Measurements from ENCODE around the gene WTIP.
"Not testable (repeated sequence)": the region's sequence is repeated elsewhere in the genome, so short reads cannot be mapped to it uniquely, and the experiment has no call there.

WTIP gene

DNA sequence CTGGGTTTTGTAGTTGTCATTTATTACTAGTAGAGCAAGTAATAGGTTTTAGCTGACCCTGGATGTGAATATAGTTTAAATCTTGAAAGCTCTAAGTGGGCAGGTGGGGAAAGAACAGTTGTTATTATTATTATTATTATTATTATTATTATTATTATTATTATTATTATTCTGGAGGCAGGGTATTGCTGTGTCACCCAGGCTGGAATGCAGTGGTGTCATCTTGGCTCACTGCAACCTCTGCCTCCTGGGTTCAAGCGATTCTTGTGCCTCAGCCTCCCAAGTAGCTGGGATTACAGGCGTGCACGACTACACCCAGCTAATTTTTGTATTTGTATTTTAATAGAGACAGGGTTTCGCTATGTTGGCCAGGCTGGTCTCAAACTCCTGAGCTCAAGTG lies 3.1 kb upstream of the WTIP start:
- DNase-seq (ENCODE audit: low spot score), result not testable (repeated sequence)

DNA sequence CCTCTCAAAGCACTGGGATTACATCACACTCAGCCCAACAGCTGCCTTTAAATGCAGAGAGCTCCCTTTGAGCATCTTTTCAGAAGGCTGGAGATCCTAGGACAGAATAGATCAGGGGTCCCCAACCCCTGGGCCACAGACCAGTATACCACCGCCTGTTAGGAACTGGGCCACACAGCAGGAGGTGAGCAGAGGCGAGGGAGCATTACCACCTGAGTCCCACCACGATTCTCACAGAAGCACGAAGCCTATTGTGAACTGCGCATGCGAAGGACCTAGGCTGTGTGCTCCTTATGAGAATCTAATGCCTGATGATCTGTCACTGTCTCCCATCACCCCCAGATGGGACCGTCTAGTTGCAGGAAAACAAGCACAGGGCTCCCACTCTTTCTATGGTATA lies 2.2 kb upstream of the WTIP start:
- DNase-seq (ENCODE audit: low spot score), result no peak

DNA sequence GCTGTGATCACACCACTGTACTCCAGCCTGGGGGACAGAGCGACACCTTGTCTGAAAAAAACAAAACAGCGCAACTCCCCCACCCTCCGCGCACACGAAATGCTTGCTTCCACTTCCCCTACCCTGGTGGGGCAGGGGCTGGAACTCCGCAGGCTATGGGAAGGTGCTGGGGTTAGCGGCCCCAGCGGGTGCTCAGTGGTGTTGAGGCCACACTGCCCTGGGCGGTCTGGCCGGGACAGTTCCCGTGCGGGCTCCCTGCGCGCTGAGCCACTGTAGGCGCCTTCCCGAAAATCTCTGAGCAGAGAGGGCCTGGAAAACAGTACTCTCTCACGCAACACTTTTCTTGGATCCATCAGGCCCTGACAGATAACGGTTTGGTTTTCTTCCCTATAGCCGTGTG lies 1.1 kb upstream of the WTIP start:
- no peak for DNase-seq (ENCODE audit: low spot score)

DNA sequence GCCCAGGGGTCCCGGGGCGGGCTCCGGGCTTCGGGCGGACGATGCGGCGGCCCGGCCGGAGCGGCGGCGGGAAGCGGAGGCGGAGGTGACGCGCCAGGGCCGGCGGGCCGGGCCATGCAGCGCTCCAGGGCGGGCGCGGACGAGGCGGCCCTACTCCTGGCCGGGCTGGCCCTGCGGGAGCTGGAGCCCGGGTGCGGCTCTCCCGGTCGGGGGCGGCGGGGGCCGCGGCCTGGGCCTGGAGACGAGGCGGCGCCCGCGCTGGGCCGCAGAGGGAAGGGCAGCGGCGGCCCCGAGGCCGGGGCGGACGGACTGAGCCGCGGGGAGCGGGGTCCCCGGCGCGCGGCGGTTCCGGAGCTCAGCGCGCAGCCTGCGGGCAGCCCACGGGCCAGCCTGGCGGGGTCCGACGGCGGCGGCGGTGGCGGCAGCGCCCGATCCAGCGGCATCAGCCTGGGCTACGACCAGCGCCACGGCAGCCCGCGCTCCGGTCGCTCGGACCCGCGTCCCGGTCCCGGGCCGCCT lies 362 bp downstream of the WTIP start:
- DNase-seq (ENCODE audit: low spot score), result no peak

DNA sequence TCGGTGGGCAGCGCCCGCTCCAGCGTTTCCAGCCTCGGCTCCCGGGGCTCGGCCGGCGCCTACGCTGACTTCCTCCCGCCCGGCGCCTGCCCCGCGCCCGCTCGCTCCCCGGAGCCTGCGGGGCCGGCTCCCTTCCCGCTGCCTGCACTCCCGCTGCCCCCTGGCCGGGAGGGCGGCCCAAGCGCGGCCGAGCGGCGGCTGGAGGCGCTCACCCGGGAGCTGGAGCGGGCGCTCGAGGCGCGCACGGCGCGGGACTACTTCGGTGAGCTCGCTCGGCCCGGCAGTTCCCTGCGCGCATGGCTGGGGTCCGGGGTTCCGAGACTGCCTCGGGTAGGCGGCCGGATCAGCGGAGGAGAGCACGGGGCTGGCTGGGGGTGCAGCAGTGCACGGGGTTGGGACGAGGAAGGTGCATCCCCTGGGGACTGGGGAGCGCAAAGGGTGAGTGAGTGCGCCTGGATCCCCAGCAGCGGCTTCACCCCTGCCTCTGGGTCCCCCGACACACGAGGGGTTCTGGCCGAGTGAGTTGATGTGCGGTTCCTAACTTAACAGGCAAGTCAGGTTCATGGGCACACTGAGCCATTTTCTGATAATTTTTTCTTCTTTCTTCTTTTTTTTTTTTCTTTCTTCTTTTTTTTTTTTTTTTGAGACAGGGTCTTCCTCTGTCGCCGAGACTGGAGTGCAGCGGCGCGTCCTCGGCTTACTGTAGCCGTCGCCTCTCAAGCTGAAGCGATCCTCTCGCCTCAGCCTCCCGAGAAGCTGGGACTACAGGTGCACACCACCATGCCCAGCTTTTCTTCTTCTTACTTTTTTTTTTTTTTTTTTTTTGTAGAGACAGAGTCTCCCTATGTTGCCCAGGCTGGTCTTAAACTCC lies 1.1 kb downstream of the WTIP start:
- DNase-seq (ENCODE audit: low spot score), result no peak

DNA sequence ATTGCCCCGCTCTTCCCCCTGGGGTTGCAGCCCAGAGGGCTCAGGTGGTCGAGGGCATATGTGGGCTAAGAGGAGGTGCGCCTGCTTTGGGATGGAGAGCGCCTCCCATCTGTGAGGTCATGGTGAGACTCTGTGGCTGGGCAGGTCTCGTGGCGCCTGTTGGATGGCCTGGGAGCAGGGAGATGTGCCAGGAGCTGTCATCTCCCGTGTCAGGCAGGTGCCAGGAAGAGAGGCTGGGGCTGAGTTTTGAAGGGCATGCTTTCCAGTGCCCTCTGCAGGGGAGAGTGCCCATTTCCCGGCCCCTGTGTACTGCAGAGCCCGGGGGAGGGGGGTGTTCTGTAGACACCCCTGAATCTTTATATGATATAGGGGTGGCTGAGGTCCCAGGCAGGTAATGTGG lies 2.8 kb downstream of the WTIP start:
- no peak for DNase-seq (ENCODE audit: low spot score)

DNA sequence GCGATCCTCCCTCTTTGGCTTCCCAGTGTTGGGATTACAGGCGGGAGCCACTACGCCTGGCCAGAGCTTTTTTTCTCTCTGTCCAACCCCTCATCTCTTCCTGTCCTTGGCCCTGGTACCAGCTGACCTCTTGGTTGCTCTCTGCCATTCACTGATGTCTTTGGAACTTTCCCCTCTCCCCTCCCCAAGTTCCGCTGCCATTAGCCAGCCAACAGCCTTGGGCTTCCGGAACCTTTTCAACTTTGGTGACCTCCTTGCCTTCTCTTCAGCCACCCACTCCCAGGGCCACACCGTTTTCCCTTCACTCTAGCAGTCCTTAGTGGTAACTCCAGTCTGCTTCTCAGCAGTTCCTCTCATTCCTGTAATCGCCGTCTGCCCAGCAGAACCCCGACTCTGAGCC lies 4.3 kb downstream of the WTIP start:
- no peak for DNase-seq (ENCODE audit: low spot score)

DNA sequence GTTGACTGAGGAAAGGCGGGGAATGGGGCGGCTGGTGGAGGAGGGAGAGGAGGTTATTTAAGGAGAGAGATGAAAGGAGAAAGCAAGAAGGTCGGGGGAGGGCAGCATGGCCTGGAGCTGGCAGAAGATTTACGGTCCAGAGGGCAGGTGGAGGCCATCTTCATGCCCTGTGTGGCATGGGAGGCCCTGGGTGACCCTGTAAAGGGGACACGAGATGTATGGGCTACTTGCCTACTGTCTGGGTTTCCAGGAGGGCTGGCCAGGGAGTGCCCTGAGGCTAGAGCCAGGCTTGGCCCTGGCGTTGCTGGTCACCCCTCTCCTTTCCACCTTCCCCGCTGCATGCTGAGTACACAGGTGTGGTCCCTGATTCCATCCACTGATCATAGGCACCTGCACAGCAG lies 6.1 kb downstream of the WTIP start:
- no peak for DNase-seq (ENCODE audit: low spot score)

DNA sequence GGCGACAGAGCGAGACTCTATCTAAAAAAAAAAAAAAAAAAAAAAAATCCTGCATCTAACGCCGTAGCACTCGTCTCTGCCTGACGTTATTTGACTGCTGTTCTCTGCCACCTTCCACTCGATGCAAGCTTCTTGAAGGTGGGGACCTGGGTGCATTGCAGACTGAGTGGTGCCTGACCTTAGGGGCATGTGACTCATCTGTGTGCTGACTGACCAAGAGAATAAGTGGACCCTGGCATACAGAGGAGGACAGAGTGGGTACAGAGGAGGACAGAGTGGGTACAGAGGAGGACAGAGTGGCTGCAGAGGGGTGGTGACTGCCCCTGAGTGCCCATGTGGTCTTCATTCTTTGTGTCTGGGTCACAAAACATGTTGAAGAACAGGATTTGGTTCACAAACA lies 7.6 kb downstream of the WTIP start:
- DNase-seq (ENCODE audit: low spot score), result no peak

DNA sequence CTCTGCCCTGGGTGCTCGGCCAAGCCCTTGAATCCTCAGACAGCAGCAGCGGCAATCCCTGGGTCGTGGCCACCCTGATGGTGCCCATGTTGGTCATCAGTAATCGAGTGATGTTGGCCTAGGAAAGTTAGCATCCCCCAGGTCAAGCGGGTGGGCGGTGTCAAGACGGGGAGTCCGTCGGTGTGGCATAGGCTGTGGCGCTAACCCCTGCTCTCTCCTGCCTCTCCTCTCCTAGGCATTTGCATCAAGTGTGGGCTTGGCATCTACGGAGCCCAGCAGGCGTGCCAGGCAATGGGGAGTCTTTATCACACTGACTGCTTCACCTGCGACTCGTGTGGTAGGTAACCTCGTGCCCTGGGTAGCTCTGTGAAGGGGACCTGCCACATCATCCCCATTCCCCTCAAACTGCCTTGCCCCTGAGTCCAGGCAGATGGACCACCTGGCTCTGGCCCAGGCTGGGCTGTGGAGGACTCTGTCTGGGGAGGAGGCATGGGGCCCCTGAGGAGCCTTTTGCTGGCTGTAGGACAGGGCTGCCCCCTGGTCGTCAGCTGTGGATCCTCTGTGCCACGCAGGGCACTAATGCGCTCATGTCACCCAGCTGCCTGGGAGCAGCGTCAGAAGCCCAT lies 8.7 kb downstream of the WTIP start:
- DNase-seq (ENCODE audit: low spot score), result no peak

DNA sequence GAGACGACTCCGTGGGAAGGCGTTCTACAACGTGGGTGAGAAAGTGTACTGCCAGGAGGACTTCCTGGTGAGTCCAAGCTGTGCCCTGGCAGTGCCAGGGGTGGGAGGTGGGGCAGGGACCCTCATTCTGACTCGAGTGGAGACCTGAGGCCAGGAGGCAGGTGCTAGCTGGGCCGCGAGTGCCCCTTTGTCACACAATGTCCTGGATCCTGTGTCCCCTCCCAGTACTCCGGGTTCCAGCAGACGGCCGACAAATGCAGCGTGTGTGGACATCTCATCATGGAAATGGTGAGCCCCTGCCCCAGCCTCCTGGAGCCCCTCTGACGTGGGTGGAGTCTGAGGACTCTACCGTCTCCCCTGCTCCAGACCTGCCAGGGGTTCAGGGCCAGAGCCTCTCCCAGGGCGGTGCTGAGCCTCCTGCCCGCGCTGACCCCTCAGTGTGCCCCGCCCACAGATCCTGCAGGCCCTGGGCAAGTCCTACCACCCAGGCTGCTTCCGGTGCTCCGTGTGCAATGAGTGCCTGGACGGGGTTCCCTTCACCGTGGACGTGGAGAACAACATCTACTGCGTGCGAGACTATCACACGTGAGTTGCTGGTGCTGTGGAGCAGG lies 11.6 kb downstream of the WTIP start:
- no peak for DNase-seq (ENCODE audit: low spot score)

DNA sequence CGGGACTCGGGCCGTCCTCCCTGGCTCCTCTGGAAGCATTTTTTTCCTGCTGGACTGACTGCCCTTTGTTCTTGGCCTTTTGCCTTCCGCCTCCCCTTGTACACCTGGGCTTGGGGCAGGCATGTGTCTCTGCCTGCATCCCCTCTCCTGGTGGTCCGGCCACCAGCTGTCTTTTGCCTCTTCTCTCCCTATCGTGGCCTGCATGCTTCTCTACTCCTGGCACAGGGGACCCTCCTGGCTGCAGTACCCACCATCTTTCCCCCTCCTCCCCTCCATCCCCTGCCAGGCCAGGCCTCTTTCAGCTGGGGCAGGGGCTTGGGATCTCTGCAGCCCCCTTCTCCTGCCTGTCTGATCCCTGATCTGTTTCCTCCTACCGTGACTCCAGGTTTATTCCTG lies 12.1 kb downstream of the WTIP start:
- DNase-seq (ENCODE audit: low spot score), result no peak

DNA sequence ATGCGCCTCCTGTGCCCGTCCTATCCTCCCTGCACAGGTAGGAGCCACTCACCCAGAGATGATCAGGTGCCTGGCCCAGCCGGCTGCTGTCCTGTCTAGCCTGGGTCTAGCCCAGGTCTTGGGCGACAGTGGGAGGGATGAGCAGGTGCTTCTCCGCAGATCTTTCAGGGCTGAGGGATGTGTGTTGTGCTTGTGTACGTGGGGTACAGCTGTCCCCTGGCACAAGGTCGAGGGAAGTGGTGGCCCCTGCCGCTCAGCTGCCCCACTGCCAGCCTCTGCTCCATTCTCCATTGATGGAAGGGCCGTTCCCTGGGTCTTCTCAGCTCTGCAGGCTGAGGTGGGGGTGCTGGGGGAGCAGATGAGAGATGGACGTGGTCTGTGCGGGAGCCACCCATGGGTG lies 13.0 kb downstream of the WTIP start:
- DNase-seq (ENCODE audit: low spot score), result no peak

DNA sequence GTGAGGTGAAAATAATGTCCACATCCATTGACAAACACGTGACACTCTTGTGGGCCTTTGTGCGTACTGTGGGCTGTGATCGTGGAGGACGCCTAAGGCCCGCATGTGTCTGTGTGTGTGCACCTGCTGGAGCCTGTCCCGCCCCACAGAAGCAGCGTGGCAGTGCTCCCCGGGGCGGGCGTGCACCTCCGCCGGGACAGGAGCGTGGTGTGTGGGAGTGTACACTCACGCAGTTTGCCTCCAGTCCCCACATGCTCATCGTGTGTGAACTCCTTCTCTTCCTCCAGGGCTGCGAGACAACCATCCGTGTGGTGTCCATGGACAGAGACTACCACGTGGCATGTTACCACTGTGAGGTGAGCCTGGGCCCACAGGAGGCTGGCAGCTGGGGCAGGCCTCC lies 13.9 kb downstream of the WTIP start:
- no peak for DNase-seq (ENCODE audit: low spot score)

DNA sequence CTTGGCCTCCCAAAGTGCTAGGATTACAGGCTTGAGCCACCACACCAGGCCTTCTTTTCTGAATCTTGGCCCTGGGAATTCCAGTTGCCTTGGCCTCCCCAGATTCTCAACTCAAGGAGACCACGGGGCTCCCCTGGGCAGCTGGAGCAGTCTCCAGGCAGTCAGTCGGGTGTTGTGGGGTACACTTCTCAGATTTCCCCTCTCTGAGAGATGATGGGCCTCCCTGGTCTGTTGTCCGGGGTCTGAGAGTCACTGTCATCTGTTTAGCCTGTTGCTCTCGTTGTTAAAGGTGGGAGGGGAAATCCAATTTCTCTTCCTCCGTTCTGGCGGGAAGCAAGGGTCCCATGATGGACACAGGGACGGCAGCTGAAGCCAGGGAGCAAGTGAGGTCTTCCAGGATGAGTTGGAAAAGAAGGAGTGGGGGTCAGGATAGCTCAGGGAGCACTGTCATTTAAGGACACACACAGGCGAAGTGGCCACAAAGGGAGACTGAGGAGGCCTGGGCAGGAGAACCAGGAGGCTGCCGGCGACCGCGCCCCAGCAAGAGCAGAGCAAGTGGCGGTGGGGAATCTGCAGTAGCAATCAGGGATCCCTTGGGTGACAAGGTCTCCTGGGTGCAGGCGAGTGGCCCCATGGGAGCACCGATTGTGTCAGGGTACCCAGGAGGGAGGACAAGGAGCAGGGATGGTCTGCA lies 15.7 kb downstream of the WTIP start:
- no peak for DNase-seq (ENCODE audit: low spot score)

DNA sequence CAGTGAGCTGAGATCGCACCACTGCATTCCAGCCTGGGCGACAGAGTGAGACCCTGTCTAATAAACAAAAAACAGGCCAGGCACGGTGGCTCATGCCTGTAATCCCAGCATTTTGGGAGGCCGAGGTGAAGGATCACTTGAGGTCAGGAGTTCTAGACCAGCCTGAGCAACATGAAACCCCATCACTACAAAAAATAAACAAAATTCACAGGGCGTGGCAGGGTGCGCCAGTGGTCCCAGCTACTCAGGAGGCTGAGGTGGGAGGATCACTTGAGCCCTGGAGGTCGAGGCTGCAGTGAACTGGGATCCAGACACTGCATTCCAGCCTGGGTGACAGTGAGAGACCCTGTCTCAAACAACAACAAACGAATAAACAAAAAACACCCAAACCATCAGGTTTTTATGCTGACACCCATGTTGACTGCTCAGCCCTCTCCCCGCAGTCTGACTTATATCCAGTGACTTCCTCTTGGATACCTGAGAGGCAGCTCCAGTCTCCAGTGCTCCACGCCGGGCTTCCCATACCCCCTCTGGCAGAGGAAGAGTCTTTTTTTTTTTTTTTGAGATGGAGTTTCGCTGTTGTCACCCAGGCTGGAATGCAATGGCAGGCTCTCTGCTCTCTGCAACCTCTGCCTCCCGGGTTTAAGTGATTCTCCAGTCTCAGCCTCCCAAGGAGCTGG lies 17.7 kb downstream of the WTIP start:
- DNase-seq (ENCODE audit: low spot score), result no peak

DNA sequence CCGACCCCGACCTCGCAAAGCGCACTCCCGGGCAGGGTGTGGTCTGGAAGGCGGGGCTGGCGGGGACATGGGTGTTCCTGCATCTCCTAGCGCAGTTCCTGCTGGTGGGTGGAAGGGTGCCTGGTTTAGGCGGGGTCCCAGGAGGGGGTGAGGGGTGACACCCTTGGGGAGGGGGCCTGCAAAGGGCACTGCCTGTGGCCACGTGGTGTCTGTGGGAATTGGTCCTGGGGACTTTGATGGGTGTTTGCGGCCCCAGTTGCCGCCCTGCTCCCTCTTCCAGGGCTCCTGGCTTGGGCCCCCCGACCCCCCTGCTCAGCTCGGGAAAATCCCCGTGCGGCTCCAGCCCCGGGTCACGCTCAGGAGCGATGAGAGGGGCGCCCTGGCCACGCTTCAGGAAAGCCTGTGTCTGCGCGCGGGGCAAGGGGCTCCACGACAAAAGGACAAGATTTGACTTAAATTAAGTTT lies 19.1 kb downstream of the WTIP start:
- no peak for DNase-seq (ENCODE audit: low spot score)

DNA sequence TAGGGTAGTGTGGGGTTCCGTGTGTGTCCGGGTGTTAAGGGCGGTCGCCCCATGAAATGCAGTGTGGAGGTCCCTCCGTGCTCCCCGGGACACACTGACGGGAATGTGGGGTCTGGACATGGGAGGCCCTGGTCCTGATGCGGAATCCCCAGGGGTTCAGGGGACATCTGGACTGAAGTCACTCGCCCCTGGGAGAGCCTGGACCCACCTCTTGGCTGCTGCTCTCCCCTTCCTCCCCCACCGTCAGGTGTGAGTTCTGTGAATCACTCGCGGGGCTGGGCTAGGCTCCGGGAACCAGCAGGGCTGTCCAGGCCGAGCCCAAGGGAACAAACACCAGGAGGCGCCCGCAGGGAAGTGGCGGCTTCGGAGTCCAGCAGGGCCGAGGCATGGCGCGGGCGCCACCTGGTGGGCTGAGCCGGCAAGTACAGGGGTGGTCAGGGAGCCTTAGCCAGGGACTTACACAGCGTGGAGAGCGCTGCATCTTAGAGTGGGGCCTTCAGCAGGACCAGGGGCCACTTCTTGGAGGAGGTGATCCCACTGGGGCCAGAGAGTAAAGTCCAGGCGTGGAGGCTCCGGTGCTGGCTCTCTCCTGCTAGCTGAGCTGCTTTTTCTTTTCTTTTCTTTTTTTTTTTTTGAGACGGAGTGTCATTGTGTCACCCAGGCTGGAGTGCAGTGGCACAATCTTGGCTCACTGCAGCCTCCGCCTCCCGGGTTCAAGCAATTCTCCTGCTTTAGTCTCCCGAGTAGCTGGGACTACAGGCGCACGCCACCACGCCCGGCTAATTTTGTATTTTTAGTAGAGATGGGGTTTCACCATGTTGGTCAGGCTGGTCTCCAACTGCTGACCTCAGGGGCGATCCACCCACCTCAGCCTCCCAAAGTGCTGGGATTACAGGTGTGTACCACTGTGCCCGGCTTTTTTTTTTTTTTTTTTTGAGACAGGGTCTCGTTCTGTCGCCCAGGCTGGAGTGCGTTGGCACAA lies 20.1 kb downstream of the WTIP start:
- DNase-seq (ENCODE audit: low spot score), result peak; percentile 73

DNA sequence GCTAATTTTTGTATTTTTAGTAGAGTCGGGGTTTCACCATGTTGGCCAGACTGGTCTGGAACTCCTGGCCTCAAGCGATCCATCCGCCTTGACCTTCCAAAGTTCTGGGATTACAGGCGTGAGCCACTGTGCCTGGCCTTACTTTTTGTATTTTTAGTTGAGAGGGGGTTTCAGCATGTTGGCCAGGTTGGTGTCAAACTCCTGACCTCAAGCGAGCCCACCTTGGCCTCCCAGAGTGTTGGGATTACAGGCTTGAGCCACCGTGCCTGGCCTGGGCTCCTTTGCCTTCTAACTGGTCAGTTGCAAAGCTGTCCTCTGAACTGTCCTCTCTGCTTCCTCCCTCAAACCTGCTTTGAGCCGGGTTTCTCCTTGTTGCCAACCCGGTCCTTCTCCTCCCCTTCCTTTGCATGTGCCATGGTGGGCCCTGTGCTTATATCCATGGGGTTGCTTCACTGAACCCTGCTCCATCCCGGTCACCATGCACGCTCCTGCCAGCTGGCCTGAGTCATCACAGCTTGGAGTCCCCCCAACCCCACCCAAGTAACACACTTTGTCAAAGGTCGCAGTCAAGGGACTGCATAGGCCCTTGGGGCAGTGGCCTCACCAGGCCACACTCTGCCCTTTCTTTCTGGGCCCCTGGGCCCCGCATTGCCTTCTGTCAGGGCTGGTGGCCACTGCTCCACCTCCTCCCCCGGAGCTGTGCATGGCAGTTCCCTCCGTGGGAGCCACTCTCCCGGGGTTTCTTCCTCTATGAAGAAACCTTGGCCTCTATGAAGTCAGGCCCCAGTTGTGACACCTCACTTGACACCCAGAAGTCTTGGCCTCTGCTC lies 21.2 kb downstream of the WTIP start:
- DNase-seq (ENCODE audit: low spot score), result no peak

Data from putamen (tissue), 1 donor.